B cell (primary cell): Measurements from ENCODE around the gene ADGRV1. TPM values are rescaled to one million over a fixed set of nuclear protein-coding genes. Genes with fewer than 3 reads are reported as not detected.

Source experiments
- ATAC-seq: fragments of 200-7000 bp; cut with Tn5 transposase; one replicate; pipeline ENCODE4 v1.10.0; 2021; ENCODE audit warnings: low read depth, mild to moderate bottlenecking, moderate number of reproducible peaks, moderate library complexity
- CTCF ChIA-PET: fragments of 350-600 bp; sonication (Branson Sonifier 250); formaldehyde crosslinking; loops from one replicate; lab custom pipeline; 2021; ENCODE audit warnings: antibody characterized with exemption, inconsistent platforms; lab: Charles Lee
- POLR2A ChIA-PET: fragments of 350-600 bp; sonication (Branson Sonifier 250); formaldehyde crosslinking; loops from one replicate; lab custom pipeline; 2021; ENCODE audit warnings: antibody characterized with exemption; lab: Charles Lee
- DNase-seq: peaks from one replicate; pipeline ENCODE4 v3.0.0; 2013
- H2AFZ ChIP-seq: 2 replicates; pipeline ENCODE4 v1.6.1; 2012; ENCODE audit warnings: mild to moderate bottlenecking, low read depth, low read length; ENCODE audit not compliant: insufficient read depth, poor library complexity, severe bottlenecking
- H3K27ac ChIP-seq, 2 donors: 1 replicate in 1 of 2; 2 replicates in 1 of 2; pipeline ENCODE4 v1.5.1; 2012 to 2013; ENCODE audit warnings: low read length in 2 of 2, mild to moderate bottlenecking in 2 of 2, moderate library complexity in 1 of 2
- H3K27me3 ChIP-seq, 4 experiments: fragments of 200-600 bp in 1 of 4; sonication (generic) in 1 of 4; replicated peaks in 1 of 4; 1 replicate in 2 of 4; 2 replicates in 2 of 4; pipeline versions ENCODE4 v1.6.1 to v1.7.0; 2013 to 2016; ENCODE audit warnings: low read length in 3 of 4, mild to moderate bottlenecking in 2 of 4, mixed read lengths in 1 of 4, moderate library complexity in 1 of 4; ENCODE audit not compliant: insufficient read depth in 4 of 4, control insufficient read depth in 3 of 4; ENCODE audit errors: control extremely low read depth in 1 of 4
- H3K36me3 ChIP-seq, 2 experiments: replicated peaks in 1 of 2; 1 replicate in 1 of 2; 2 replicates in 1 of 2; pipeline versions ENCODE4 v1.6.1 to v1.7.1; 2013; ENCODE audit warnings: low read length in 1 of 2; ENCODE audit not compliant: insufficient read depth in 2 of 2, control insufficient read depth in 1 of 2; ENCODE audit errors: control extremely low read depth in 1 of 2, extremely low read depth in 1 of 2
- H3K4me1 ChIP-seq, 2 donors: fragments of 200-600 bp in 1 of 2; sonication (generic) in 1 of 2; 1 replicate in 1 of 2; 2 replicates in 1 of 2; pipeline versions ENCODE4 v1.5.1 to v1.6.1; 2013 to 2017; ENCODE audit warnings: low read length in 2 of 2; ENCODE audit not compliant: control insufficient read depth in 2 of 2, insufficient read depth in 2 of 2
- H3K4me2 ChIP-seq: replicated peaks from 2 replicates; pipeline ENCODE3; 2012; ENCODE audit warnings: mild to moderate bottlenecking, low read depth, low read length; ENCODE audit not compliant: poor library complexity, severe bottlenecking
- H3K4me3 ChIP-seq, 5 experiments: fragments of 200-600 bp in 1 of 5; sonication (generic) in 1 of 5; 1 replicate in 3 of 5; 2 replicates in 2 of 5; pipeline versions ENCODE4 v1.5.1 to v1.7.0; 2011 to 2016; ENCODE audit warnings: low read length in 4 of 5, mild to moderate bottlenecking in 4 of 5, low read depth in 2 of 5, control low read depth in 1 of 5, moderate library complexity in 1 of 5; ENCODE audit not compliant: insufficient read depth in 1 of 5; ENCODE audit errors: control extremely low read depth in 1 of 5, extremely low read depth in 1 of 5
- H3K79me2 ChIP-seq: fragments of 200-600 bp; sonication (generic); one replicate; pipeline ENCODE4 v1.6.0; 2016; ENCODE audit warnings: low read length; ENCODE audit not compliant: control insufficient read depth, insufficient read depth
- H3K9ac ChIP-seq: fragments of 200-600 bp; sonication (generic); 2 replicates; pipeline ENCODE4 v1.6.1; 2017; ENCODE audit warnings: mild to moderate bottlenecking, low read length, moderate library complexity
- H3K9me3 ChIP-seq, 3 donors: one replicate each; pipeline versions ENCODE4 v1.6.1 to v1.7.1; 2013; ENCODE audit warnings: low read length in 2 of 3; ENCODE audit not compliant: control insufficient read depth in 2 of 3, insufficient read depth in 1 of 3; ENCODE audit errors: control extremely low read depth in 1 of 3
- H4K20me1 ChIP-seq: 2 replicates; pipeline ENCODE4 v1.6.0; 2012; ENCODE audit warnings: mild to moderate bottlenecking, low read length; ENCODE audit not compliant: insufficient read depth, control insufficient read depth, poor library complexity, severe bottlenecking
- H3K27ac Mint-ChIP-seq: one replicate; pipeline ENCODE4 v1.8.0; 2021; ENCODE audit warnings: mixed read lengths
- H3K27me3 Mint-ChIP-seq: one replicate; pipeline ENCODE4 v1.8.0; 2021; ENCODE audit warnings: mixed read lengths
- H3K4me1 Mint-ChIP-seq: one replicate; pipeline ENCODE4 v1.8.0; 2021; ENCODE audit warnings: mixed read lengths
- H3K4me3 Mint-ChIP-seq: one replicate; pipeline ENCODE4 v1.8.0; 2021; ENCODE audit warnings: mixed read lengths
- H3K9me3 Mint-ChIP-seq: one replicate; pipeline ENCODE4 v1.8.0; 2022; ENCODE audit warnings: mixed read lengths; ENCODE audit not compliant: insufficient read depth
- CTCF ChIP-seq: fragments of 200-600 bp; IDR thresholded peaks from one replicate; pipeline ENCODE4 v1.8.0; 2022; ENCODE audit warnings: antibody characterized with exemption, mild to moderate bottlenecking
- EZH2 ChIP-seq: IDR thresholded peaks from 2 replicates; pipeline ENCODE4 v1.6.1; 2012; ENCODE audit warnings: borderline replicate concordance, low read depth, mild to moderate bottlenecking, moderate library complexity, low read length; ENCODE audit not compliant: insufficient read depth, poor library complexity, severe bottlenecking
- WGBS: methylation state at CpG from one replicate; pipeline ENCODE4 v1.1.5; 2013; ENCODE audit warnings: missing lambda C conversion rate; ENCODE audit not compliant: insufficient coverage; 5-methylcytosine and 5-hydroxymethylcytosine counted together
- intact Hi-C: fragments of 100-400 bp; cut with micrococcal nuclease; formaldehyde crosslinking; loops from one replicate; pipeline ENCODE4 v1.10.0; 2022
- polyA plus RNA-seq: library from polyadenylated mRNA; depleted of rRNA; stranded (reverse); fragments of >200 nt; gene quantifications from 2 replicates; pipeline ENCODE4 v1.2.3, GENCODE V29; 2012
- total RNA-seq, 2 donors: library from RNA; stranded (reverse); fragments of 120-200 nt in 1 of 2; gene quantifications; 1 replicate in 1 of 2; 2 replicates in 1 of 2; pipeline versions ENCODE4 v1.2.3 to v1.2.4, GENCODE V29; 2013 to 2022

ADGRV1 gene
- total and polyA plus RNA-seq, 2 donors (not counting 1 experiment from before 2014, with no cell fraction given): 0.07 TPM; not detected in 1

- H3K27ac ChIP-seq: no peak overlapping the region
- H3K4me3 ChIP-seq: no peak overlapping the region
- DNase-seq: no peak
- WGBS: no CpG with 5 or more reads among the region's 1 CpG
- no peak overlapping the region for H2AFZ ChIP-seq
- no peak overlapping the region for H3K4me3 Mint-ChIP-seq
- no peaks in the 10 kb centered on the region for H3K9me3 Mint-ChIP-seq
- intact Hi-C loops: no loop called here
- H3K79me2 ChIP-seq: no peaks in the 10 kb centered on the region
- no peak for ATAC-seq
- H4K20me1 ChIP-seq: no peaks in the 10 kb centered on the region
- peaks cover 0 to 9% (median 0%) of the 10 kb centered on the region in 3 donors for H3K9me3 ChIP-seq
- ChIA-PET CTCF (no interaction called here), POLR2A (no interaction called here)
- H3K9ac ChIP-seq: no peak overlapping the region
- H3K4me2 ChIP-seq: no peak overlapping the region
- TF ChIP-seq CTCF (no peak), EZH2 (no peak)
- no peak overlapping the region for H3K27ac Mint-ChIP-seq
- no peaks in the 10 kb centered on the region for H3K27me3 ChIP-seq
- H3K27me3 Mint-ChIP-seq: peaks cover 8% of the 10 kb centered on the region
- H3K4me1 ChIP-seq: no peaks in the 10 kb centered on the region
- no peaks in the 10 kb centered on the region for H3K36me3 ChIP-seq
- H3K4me1 Mint-ChIP-seq: no peaks in the 10 kb centered on the region
Measured at GRCh38 chr5:91150234-91150633, 591.6 kb downstream of the ADGRV1 start.

GRCh38 chr5:91150636-91151035, 592.0 kb downstream of the ADGRV1 start:
- ATAC-seq (no peak), DNase-seq (no peak)
- no peaks in the 10 kb centered on the region for H3K4me1 ChIP-seq
- Mint-ChIP-seq H3K9me3 (no peaks in the 10 kb centered on the region), H3K4me1 (no peaks in the 10 kb centered on the region), H3K27ac (no peak overlapping the region), H3K4me3 (no peak overlapping the region), H3K27me3 (peaks cover 8% of the 10 kb centered on the region)
- H4K20me1 ChIP-seq: no peaks in the 10 kb centered on the region
- ChIA-PET CTCF (no interaction called here), POLR2A (no interaction called here)
- no peaks in the 10 kb centered on the region for H3K27me3 ChIP-seq
- no peak overlapping the region for H3K27ac ChIP-seq
- no peaks in the 10 kb centered on the region for H3K36me3 ChIP-seq
- no peaks in the 10 kb centered on the region for H3K79me2 ChIP-seq
- no peak for TF ChIP-seq EZH2
- no peak overlapping the region for H3K4me3 ChIP-seq
- no peak overlapping the region for H3K4me2 ChIP-seq
- peaks cover 0 to 9% (median 0%) of the 10 kb centered on the region in 3 donors for H3K9me3 ChIP-seq
- H3K9ac ChIP-seq: no peak overlapping the region
- no peak overlapping the region for H2AFZ ChIP-seq
- intact Hi-C loops: no loop called here
